B cell (primary cell): Measurements from ENCODE around the gene GSTM3. TPM values are rescaled to one million over a fixed set of nuclear protein-coding genes. Genes with fewer than 3 reads are reported as not detected.

Source experiments
- ATAC-seq: fragments of 200-7000 bp; cut with Tn5 transposase; one replicate; pipeline ENCODE4 v1.10.0; 2021; ENCODE audit warnings: low read depth, mild to moderate bottlenecking, moderate number of reproducible peaks, moderate library complexity
- CTCF ChIA-PET: fragments of 350-600 bp; sonication (Branson Sonifier 250); formaldehyde crosslinking; loops from one replicate; lab custom pipeline; 2021; ENCODE audit warnings: antibody characterized with exemption, inconsistent platforms; lab: Charles Lee
- POLR2A ChIA-PET: fragments of 350-600 bp; sonication (Branson Sonifier 250); formaldehyde crosslinking; loops from one replicate; lab custom pipeline; 2021; ENCODE audit warnings: antibody characterized with exemption; lab: Charles Lee
- DNase-seq: peaks from one replicate; pipeline ENCODE4 v3.0.0; 2013
- H2AFZ ChIP-seq: 2 replicates; pipeline ENCODE4 v1.6.1; 2012; ENCODE audit warnings: mild to moderate bottlenecking, low read depth, low read length; ENCODE audit not compliant: insufficient read depth, poor library complexity, severe bottlenecking
- H3K27ac ChIP-seq, 2 donors: 1 replicate in 1 of 2; 2 replicates in 1 of 2; pipeline ENCODE4 v1.5.1; 2012 to 2013; ENCODE audit warnings: low read length in 2 of 2, mild to moderate bottlenecking in 2 of 2, moderate library complexity in 1 of 2
- H3K27me3 ChIP-seq, 4 experiments: fragments of 200-600 bp in 1 of 4; sonication (generic) in 1 of 4; replicated peaks in 1 of 4; 1 replicate in 2 of 4; 2 replicates in 2 of 4; pipeline versions ENCODE4 v1.6.1 to v1.7.0; 2013 to 2016; ENCODE audit warnings: low read length in 3 of 4, mild to moderate bottlenecking in 2 of 4, mixed read lengths in 1 of 4, moderate library complexity in 1 of 4; ENCODE audit not compliant: insufficient read depth in 4 of 4, control insufficient read depth in 3 of 4; ENCODE audit errors: control extremely low read depth in 1 of 4
- H3K36me3 ChIP-seq, 2 experiments: replicated peaks in 1 of 2; 1 replicate in 1 of 2; 2 replicates in 1 of 2; pipeline versions ENCODE4 v1.6.1 to v1.7.1; 2013; ENCODE audit warnings: low read length in 1 of 2; ENCODE audit not compliant: insufficient read depth in 2 of 2, control insufficient read depth in 1 of 2; ENCODE audit errors: control extremely low read depth in 1 of 2, extremely low read depth in 1 of 2
- H3K4me1 ChIP-seq, 2 donors: fragments of 200-600 bp in 1 of 2; sonication (generic) in 1 of 2; 1 replicate in 1 of 2; 2 replicates in 1 of 2; pipeline versions ENCODE4 v1.5.1 to v1.6.1; 2013 to 2017; ENCODE audit warnings: low read length in 2 of 2; ENCODE audit not compliant: control insufficient read depth in 2 of 2, insufficient read depth in 2 of 2
- H3K4me2 ChIP-seq: replicated peaks from 2 replicates; pipeline ENCODE3; 2012; ENCODE audit warnings: mild to moderate bottlenecking, low read depth, low read length; ENCODE audit not compliant: poor library complexity, severe bottlenecking
- H3K4me3 ChIP-seq, 5 experiments: fragments of 200-600 bp in 1 of 5; sonication (generic) in 1 of 5; 1 replicate in 3 of 5; 2 replicates in 2 of 5; pipeline versions ENCODE4 v1.5.1 to v1.7.0; 2011 to 2016; ENCODE audit warnings: low read length in 4 of 5, mild to moderate bottlenecking in 4 of 5, low read depth in 2 of 5, control low read depth in 1 of 5, moderate library complexity in 1 of 5; ENCODE audit not compliant: insufficient read depth in 1 of 5; ENCODE audit errors: control extremely low read depth in 1 of 5, extremely low read depth in 1 of 5
- H3K79me2 ChIP-seq: fragments of 200-600 bp; sonication (generic); one replicate; pipeline ENCODE4 v1.6.0; 2016; ENCODE audit warnings: low read length; ENCODE audit not compliant: control insufficient read depth, insufficient read depth
- H3K9ac ChIP-seq: fragments of 200-600 bp; sonication (generic); 2 replicates; pipeline ENCODE4 v1.6.1; 2017; ENCODE audit warnings: mild to moderate bottlenecking, low read length, moderate library complexity
- H3K9me3 ChIP-seq, 3 donors: one replicate each; pipeline versions ENCODE4 v1.6.1 to v1.7.1; 2013; ENCODE audit warnings: low read length in 2 of 3; ENCODE audit not compliant: control insufficient read depth in 2 of 3, insufficient read depth in 1 of 3; ENCODE audit errors: control extremely low read depth in 1 of 3
- H4K20me1 ChIP-seq: 2 replicates; pipeline ENCODE4 v1.6.0; 2012; ENCODE audit warnings: mild to moderate bottlenecking, low read length; ENCODE audit not compliant: insufficient read depth, control insufficient read depth, poor library complexity, severe bottlenecking
- H3K27ac Mint-ChIP-seq: one replicate; pipeline ENCODE4 v1.8.0; 2021; ENCODE audit warnings: mixed read lengths
- H3K27me3 Mint-ChIP-seq: one replicate; pipeline ENCODE4 v1.8.0; 2021; ENCODE audit warnings: mixed read lengths
- H3K4me1 Mint-ChIP-seq: one replicate; pipeline ENCODE4 v1.8.0; 2021; ENCODE audit warnings: mixed read lengths
- H3K4me3 Mint-ChIP-seq: one replicate; pipeline ENCODE4 v1.8.0; 2021; ENCODE audit warnings: mixed read lengths
- H3K9me3 Mint-ChIP-seq: one replicate; pipeline ENCODE4 v1.8.0; 2022; ENCODE audit warnings: mixed read lengths; ENCODE audit not compliant: insufficient read depth
- CTCF ChIP-seq: fragments of 200-600 bp; IDR thresholded peaks from one replicate; pipeline ENCODE4 v1.8.0; 2022; ENCODE audit warnings: antibody characterized with exemption, mild to moderate bottlenecking
- EZH2 ChIP-seq: IDR thresholded peaks from 2 replicates; pipeline ENCODE4 v1.6.1; 2012; ENCODE audit warnings: borderline replicate concordance, low read depth, mild to moderate bottlenecking, moderate library complexity, low read length; ENCODE audit not compliant: insufficient read depth, poor library complexity, severe bottlenecking
- WGBS: methylation state at CpG from one replicate; pipeline ENCODE4 v1.1.5; 2013; ENCODE audit warnings: missing lambda C conversion rate; ENCODE audit not compliant: insufficient coverage; 5-methylcytosine and 5-hydroxymethylcytosine counted together
- intact Hi-C: fragments of 100-400 bp; cut with micrococcal nuclease; formaldehyde crosslinking; loops from one replicate; pipeline ENCODE4 v1.10.0; 2022
- polyA plus RNA-seq: library from polyadenylated mRNA; depleted of rRNA; stranded (reverse); fragments of >200 nt; gene quantifications from 2 replicates; pipeline ENCODE4 v1.2.3, GENCODE V29; 2012
- total RNA-seq, 2 donors: library from RNA; stranded (reverse); fragments of 120-200 nt in 1 of 2; gene quantifications; 1 replicate in 1 of 2; 2 replicates in 1 of 2; pipeline versions ENCODE4 v1.2.3 to v1.2.4, GENCODE V29; 2013 to 2022

The GSTM3 gene
- total and polyA plus RNA-seq, 2 donors (not counting 1 experiment from before 2014, with no cell fraction given) = 1.9 to 2.8 TPM

GRCh38 chr1:109733236-109733870, 7.5 kb downstream of the GSTM3 start:
- H3K9me3 ChIP-seq = no peaks in the 10 kb centered on the region
- Mint-ChIP-seq H3K9me3 (no peaks in the 10 kb centered on the region), H3K4me1 (no peaks in the 10 kb centered on the region), H3K4me3 (no peak overlapping the region), H3K27me3 (peaks cover 24% of the 10 kb centered on the region), H3K27ac (no peak overlapping the region)
- CTCF ChIA-PET = no interaction called here
- 83% methylated on average over 3 of the region's 4 CpGs for WGBS
- ATAC-seq = no peak
- H3K4me2 ChIP-seq = no peak overlapping the region
- peaks cover 0 to 11% (median 4%) of the 10 kb centered on the region in 4 experiments for H3K27me3 ChIP-seq
- H3K4me1 ChIP-seq = no peaks in the 10 kb centered on the region
- no peak overlapping the region for H3K27ac ChIP-seq
- TF ChIP-seq CTCF = no peak
- no peak for TF ChIP-seq EZH2
- no peaks in the 10 kb centered on the region for H4K20me1 ChIP-seq
- no peak for DNase-seq
- H3K79me2 ChIP-seq = no peaks in the 10 kb centered on the region
- no peaks in the 10 kb centered on the region for H3K36me3 ChIP-seq
- intact Hi-C loops = no loop called here
- POLR2A ChIA-PET = no interaction called here
- H3K9ac ChIP-seq = no peak overlapping the region
- no peak overlapping the region for H2AFZ ChIP-seq
- H3K4me3 ChIP-seq = no peak overlapping the region

DNA sequence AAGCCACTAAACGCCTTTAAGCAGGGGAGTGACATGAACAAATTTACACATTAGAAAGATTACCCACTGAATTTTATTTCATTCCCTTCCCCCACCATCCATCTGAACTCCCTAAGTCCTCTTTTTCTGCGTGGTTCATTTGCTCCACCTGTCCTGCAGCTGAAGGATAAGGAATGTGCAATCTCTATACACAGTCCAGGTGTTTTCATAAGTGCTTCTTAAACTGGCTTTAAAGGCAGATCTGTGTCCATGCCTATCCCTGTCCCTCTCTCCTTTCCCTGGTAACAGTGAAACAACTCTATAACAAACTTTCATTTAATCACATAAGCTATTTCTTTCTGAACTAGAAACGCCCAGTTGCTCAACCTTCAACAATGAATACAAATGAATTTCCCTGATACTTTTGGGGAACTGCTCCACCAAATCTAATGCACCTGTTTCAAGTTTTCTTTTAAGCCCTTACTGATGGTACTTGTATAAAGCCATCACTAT, 8.4 kb downstream of the GSTM3 start:
- DNase-seq (no peak), ATAC-seq (no peak)
- Histone ChIP-seq H3K4me1 (no peaks in the 10 kb centered on the region), H4K20me1 (no peaks in the 10 kb centered on the region), H3K27ac (no peak overlapping the region), H3K4me3 (no peak overlapping the region), H3K9ac (no peak overlapping the region), H3K79me2 (no peaks in the 10 kb centered on the region), H3K9me3 (no peaks in the 10 kb centered on the region), H2AFZ (no peak overlapping the region), H3K36me3 (no peaks in the 10 kb centered on the region), H3K27me3 (peaks cover 0 to 3% (median under 1%) of the 10 kb centered on the region in 4 experiments), H3K4me2 (no peak overlapping the region)
- no peaks in the 10 kb centered on the region for H3K9me3 Mint-ChIP-seq
- ChIA-PET POLR2A (no interaction called here), CTCF (no interaction called here)
- H3K4me3 Mint-ChIP-seq = no peak overlapping the region
- TF ChIP-seq EZH2 (no peak), CTCF (no peak)
- peaks cover 15% of the 10 kb centered on the region for H3K27me3 Mint-ChIP-seq
- no peaks in the 10 kb centered on the region for H3K4me1 Mint-ChIP-seq
- 78% methylated on average over 2 of the region's 3 CpGs for WGBS
- intact Hi-C loops = no loop called here
- H3K27ac Mint-ChIP-seq = no peak overlapping the region
